HCT116 (cell line): ENCODE measurements around the gene PAXIP1. TPM values are rescaled to one million over a fixed set of nuclear protein-coding genes. Genes with fewer than 3 reads are reported as not detected.

ENCODE experiments used
- ATAC-seq: fragments of 200-7000 bp; cut with Tn5 transposase; 2 replicates; pipeline ENCODE4 v1.9.1; 2020; ENCODE audit warnings: mild to moderate bottlenecking, moderate library complexity
- BruUV-seq: library from RNA; stranded (reverse); fragments of 400-500 nt; replicated peaks from 2 replicates; lab custom pipeline; 2021; lab: Mats Ljungman, UMichigan
- CTCF ChIA-PET: fragments of 300-600 bp; sonication (Branson Sonifier 250); formaldehyde crosslinking; loops from one replicate; lab custom pipeline; 2021; ENCODE audit warnings: antibody characterized with exemption; lab: Charles Lee
- POLR2A ChIA-PET: fragments of 300-600, 350-600 bp; sonication (Branson Sonifier 250); formaldehyde crosslinking; loops from one replicate; lab custom pipeline; 2021; ENCODE audit warnings: antibody characterized with exemption; lab: Charles Lee
- RAD21 ChIA-PET, 2 experiments: fragments of 300-600 bp; sonication (Branson Sonifier 250); formaldehyde crosslinking; loops; one replicate each; lab custom pipeline; 2023; ENCODE audit warnings: low total read pairs in 2 of 2; ENCODE audit not compliant: uncharacterized antibody in 2 of 2, unreplicated experiment in 2 of 2, low non-redundant PET in 1 of 2; lab: Charles Lee
- DNase-seq: peaks from one replicate; pipeline ENCODE4 v3.0.0-alpha.2; 2010; ENCODE audit warnings: low read depth, low spot score
- H2AFZ ChIP-seq: fragments of 200-600 bp; shearing (Covaris generic), sonication (generic); 2 replicates; pipeline ENCODE4 v1.6.1; 2017; ENCODE audit warnings: low read depth, mixed run types, mixed read lengths, antibody characterized with exemption, low read length; ENCODE audit not compliant: poor library complexity, severe bottlenecking
- H3K27ac ChIP-seq: 2 replicates; pipeline ENCODE4 v1.5.1; 2012; ENCODE audit warnings: low read depth, low read length
- H3K27me3 ChIP-seq: fragments of 200-600 bp; sonication (generic); 2 replicates; pipeline ENCODE4 v1.6.1; 2016; ENCODE audit warnings: mixed run types, low read length, mixed read lengths; ENCODE audit not compliant: insufficient read depth
- H3K36me3 ChIP-seq, 2 experiments: fragments of 200-500 bp in 1 of 2; fragments of 200-600 bp in 1 of 2; sonication (Bioruptor generic) in 1 of 2; sonication (generic) in 1 of 2; 2 replicates each; pipeline versions ENCODE4 v1.5.1 to v1.6.1; 2014 to 2016; ENCODE audit warnings: low read length in 2 of 2, inconsistent platforms in 1 of 2, mixed read lengths in 1 of 2, mixed run types in 1 of 2; ENCODE audit not compliant: insufficient read depth in 2 of 2, control insufficient read depth in 1 of 2
- H3K4me1 ChIP-seq, 2 experiments: fragments of 200-600 bp in 1 of 2; sonication (generic) in 1 of 2; 2 replicates each; pipeline versions ENCODE4 v1.5.1 to v1.6.1; 2012 to 2017; ENCODE audit warnings: low read length in 2 of 2, inconsistent platforms in 1 of 2, mild to moderate bottlenecking in 1 of 2, mixed read lengths in 1 of 2, mixed run types in 1 of 2, moderate library complexity in 1 of 2; ENCODE audit not compliant: insufficient read depth in 2 of 2, control insufficient read depth in 1 of 2
- H3K4me2 ChIP-seq: fragments of 200-600 bp; sonication (generic); 2 replicates; pipeline ENCODE4 v1.6.1; 2017; ENCODE audit warnings: mixed run types, low read length, mixed read lengths
- H3K4me3 ChIP-seq, 2 experiments: fragments of 200-600 bp in 1 of 2; sonication (generic) in 1 of 2; replicated peaks in 1 of 2; 2 replicates each; pipeline ENCODE4 v1.5.1; 2011 to 2016; ENCODE audit warnings: low read length in 2 of 2, control low read depth in 1 of 2, low read depth in 1 of 2, mild to moderate bottlenecking in 1 of 2, mixed read lengths in 1 of 2, mixed run types in 1 of 2
- H3K79me2 ChIP-seq: fragments of 200-600 bp; sonication (generic); 2 replicates; pipeline ENCODE4 v1.6.1; 2017; ENCODE audit warnings: mild to moderate bottlenecking, mixed run types, low read length, moderate library complexity, mixed read lengths; ENCODE audit not compliant: insufficient read depth
- H3K9ac ChIP-seq: fragments of 200-600 bp; sonication (generic); 2 replicates; pipeline ENCODE4 v1.6.1; 2016; ENCODE audit warnings: low read length, mixed read lengths
- H3K9me2 ChIP-seq: fragments of 200-600 bp; sonication (generic), shearing (Covaris generic); 2 replicates; pipeline ENCODE4 v1.6.1; 2017; ENCODE audit warnings: mixed run types, mild to moderate bottlenecking, moderate library complexity; ENCODE audit not compliant: insufficient read depth
- H3K9me3 ChIP-seq, 2 experiments: fragments of 200-500 bp in 1 of 2; fragments of 200-600 bp in 1 of 2; sonication (Bioruptor generic) in 1 of 2; sonication (generic) in 1 of 2; 2 replicates each; pipeline ENCODE4 v1.6.1; 2014 to 2017; ENCODE audit warnings: low read length in 2 of 2, mixed read lengths in 2 of 2, inconsistent platforms in 1 of 2, low read depth in 1 of 2, mild to moderate bottlenecking in 1 of 2, mixed run types in 1 of 2, moderate library complexity in 1 of 2; ENCODE audit not compliant: control insufficient read depth in 1 of 2, insufficient read depth in 1 of 2
- H4K20me1 ChIP-seq: fragments of 200-600 bp; sonication (generic), shearing (Covaris generic); 2 replicates; pipeline ENCODE4 v1.6.1; 2017; ENCODE audit warnings: mixed run types, mild to moderate bottlenecking, moderate library complexity; ENCODE audit not compliant: insufficient read depth
- CEBPB ChIP-seq: IDR thresholded peaks from 2 replicates; pipeline ENCODE4 v1.6.1; 2012; ENCODE audit warnings: low read depth
- ELF1 ChIP-seq: IDR thresholded peaks from 2 replicates; pipeline ENCODE4 v1.6.1; 2012; ENCODE audit warnings: low read depth, borderline replicate concordance
- JUND ChIP-seq: IDR thresholded peaks from 2 replicates; pipeline ENCODE4 v1.6.1; 2012
- MAX ChIP-seq: IDR thresholded peaks from 2 replicates; pipeline ENCODE4 v1.6.1; 2012
- REST ChIP-seq: IDR thresholded peaks from 2 replicates; pipeline ENCODE4 v1.6.1; 2012; ENCODE audit warnings: low read depth
- SP1 ChIP-seq: IDR thresholded peaks from 2 replicates; pipeline ENCODE4 v1.6.1; 2012; ENCODE audit warnings: low read depth
- YY1 ChIP-seq: IDR thresholded peaks from 2 replicates; pipeline ENCODE4 v1.6.1; 2011; ENCODE audit warnings: low read length, low read depth, moderate library complexity, mild to moderate bottlenecking; ENCODE audit not compliant: insufficient replicate concordance; ENCODE audit errors: extremely low read depth
- intact Hi-C: fragments of 100-400 bp; cut with micrococcal nuclease; formaldehyde crosslinking; loops from 2 replicates; pipeline ENCODE4 v1.10.0; 2022
- total RNA-seq: library from RNA; stranded (reverse); gene quantifications from one replicate; pipeline ENCODE4 v1.2.1, GENCODE V29; 2021; ENCODE audit not compliant: unreplicated experiment

PAXIP1 gene
- total RNA-seq, 1 experiment from 2014 or later, result 20.4 TPM

- TF ChIP-seq SP1, result peak; percentile 89
- TF ChIP-seq YY1, result peak; percentile 33
- peak; percentile 7; the same call in 1 of the 2 replicates for TF ChIP-seq JUND
- peak; percentile 25; the same call in 1 of the 2 replicates for TF ChIP-seq CEBPB
- peak; percentile 35; the same call in 1 of the 2 replicates for TF ChIP-seq MAX
- no peak for TF ChIP-seq ELF1
- no peak for TF ChIP-seq REST
- TF ChIP-seq, all 23 proteins: peak for 5
- DNase-seq (peak; percentile 91), ATAC-seq (peak; percentile 66)
- ChIA-PET POLR2A (interaction anchor here (1.5 kb wide), 1 partner anchor 75 kb away, joined by 3 read pairs; the partner anchor contains the start of gene PAXIP1), RAD21 (no interaction called here), CTCF (interaction anchor here (0.5 to 2.2 kb wide), 14 partner anchors 9 to 839 kb away, joined by 3 to 21 read pairs (median 5); no protein-coding TSS in a partner anchor)
- H3K9me2 ChIP-seq, result no peaks in the 10 kb centered on the region
- H3K9ac ChIP-seq, result peak overlapping the region; percentile 50
- peaks cover 4 to 15% of the 10 kb centered on the region in 2 experiments; a peak in 2 of 4 replicates for H3K4me1 ChIP-seq
- peak overlapping the region; percentile 81 for H3K4me2 ChIP-seq
- peak overlapping the region; percentile 61 for H3K27ac ChIP-seq
- no peaks in the 10 kb centered on the region for H3K79me2 ChIP-seq
- H3K4me3 ChIP-seq, result peak overlapping the region; percentile 62 to 63
- TSS peak; percentile 66 for BruUV-seq
- 0 out of 2 replicates have a peak, but pooled peaks cover 4% of the 10 kb centered on the region for H3K27me3 ChIP-seq
- intact Hi-C loops, result loop anchor here (2.0 kb wide), 2 partner anchors 80 to 262 kb away; no protein-coding TSS in a partner anchor
- H2AFZ ChIP-seq, result peak overlapping the region; percentile 96
- no peaks in the 10 kb centered on the region for H3K36me3 ChIP-seq
- H4K20me1 ChIP-seq, result no peaks in the 10 kb centered on the region
- no peaks in the 10 kb centered on the region for H3K9me3 ChIP-seq
Observed at GRCh38 chr7:154928136-154929005, 74.6 kb downstream of the PAXIP1 start.
